Stomach (tissue), 4 donors: Measurements from ENCODE around the gene RCBTB1.

Experiments
- CTCF ChIP-seq, 7 experiments: fragments of 450-650 bp in 4 of 7; fragments of 200-600 bp in 3 of 7; sonication (generic) in 3 of 7; IDR thresholded peaks; one replicate each; pipeline ENCODE4 v1.5.1; 2016 to 2019; ENCODE audit warnings: antibody characterized with exemption in 7 of 7, control low read depth in 2 of 7, mild to moderate bottlenecking in 1 of 7
- EP300 ChIP-seq: sonication (generic); formaldehyde crosslinking; IDR thresholded peaks from one replicate; pipeline ENCODE4 v1.6.1; 2017; ENCODE audit warnings: antibody characterized with exemption
- POLR2A ChIP-seq, 4 donors: fragments of 450-650 bp; IDR thresholded peaks; one replicate each; pipeline ENCODE4 v1.6.1; 2016; ENCODE audit warnings: antibody characterized with exemption in 4 of 4, control low read depth in 2 of 4, mild to moderate bottlenecking in 1 of 4, moderate library complexity in 1 of 4

- TF ChIP-seq EP300 = no peak
- no peak for TF ChIP-seq POLR2A (IDR thresholded peaks at IDR 0.05)
- TF ChIP-seq CTCF (IDR thresholded peaks at IDR 0.05) = peak in 1 of 7 experiments; percentile 9
These were observed 67.9 kb downstream of the RCBTB1 start for GRCh38 chr13:49517461-49517860.
